Large intestine (tissue), 3 donors: ENCODE results near the gene CSGALNACT2. TPM values are rescaled to one million over a fixed set of nuclear protein-coding genes. Genes with fewer than 3 reads are reported as not detected.
"Not testable (repeated sequence)": the region's sequence is repeated elsewhere in the genome, so short reads cannot be mapped to it uniquely, and the experiment has no call there.

Experiments used
- DNase-seq, 2 donors: peaks; one replicate each; pipeline versions ENCODE4 v3.0.0 to v3.0.0-alpha.2; 2013
- H3K27ac ChIP-seq: one replicate; pipeline ENCODE4 v1.5.1; 2013; ENCODE audit warnings: low read length
- H3K27me3 ChIP-seq: 2 replicates; pipeline ENCODE4 v1.6.1; 2013; ENCODE audit warnings: low read length; ENCODE audit not compliant: control insufficient read depth, insufficient read depth
- H3K36me3 ChIP-seq: 2 replicates; pipeline ENCODE4 v1.6.1; 2013; ENCODE audit warnings: low read length; ENCODE audit not compliant: control insufficient read depth, insufficient read depth
- H3K4me1 ChIP-seq: one replicate; pipeline ENCODE4 v1.6.1; 2013; ENCODE audit warnings: low read length; ENCODE audit not compliant: control insufficient read depth, insufficient read depth
- H3K4me3 ChIP-seq: one replicate; pipeline ENCODE4 v1.5.1; 2013; ENCODE audit warnings: low read length
- H3K9me3 ChIP-seq: one replicate; pipeline ENCODE4 v1.6.1; 2013; ENCODE audit warnings: mild to moderate bottlenecking, low read depth, low read length, moderate library complexity; ENCODE audit not compliant: control insufficient read depth
- WGBS: methylation state at CpG from one replicate; pipeline ENCODE4 v1.1.5; 2013; ENCODE audit warnings: low lambda C conversion rate; ENCODE audit not compliant: insufficient coverage; 5-methylcytosine and 5-hydroxymethylcytosine counted together
- polyA plus RNA-seq: library from polyadenylated mRNA; unstranded; fragments of 120-200 nt; gene quantifications from one replicate; pipeline ENCODE4 v1.2.1, GENCODE V29; 2013

CSGALNACT2 gene
- polyA plus RNA-seq, 1 donor = 18.2 TPM

DNA sequence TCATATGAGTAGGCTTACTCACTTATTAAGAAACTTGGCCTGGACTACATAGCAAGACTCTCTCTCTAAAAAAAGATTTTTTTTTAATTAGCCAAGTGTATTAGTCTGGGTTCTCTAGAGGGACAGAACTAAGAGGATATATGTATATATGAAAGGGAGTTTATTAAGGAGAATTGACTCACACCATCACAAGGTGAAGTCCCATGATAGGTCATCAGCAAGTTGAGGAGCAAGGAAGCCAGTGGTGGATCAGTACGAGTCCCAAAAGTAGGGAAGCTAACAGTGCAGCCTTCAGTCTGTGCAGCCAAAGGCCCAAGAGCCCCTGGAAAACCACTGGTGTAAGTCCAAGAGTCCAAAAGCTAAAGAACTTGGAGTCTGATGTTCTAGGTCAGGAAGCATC, 7.7 kb downstream of the CSGALNACT2 start:
- not testable (repeated sequence) for H3K4me3 ChIP-seq, H3K27ac ChIP-seq, H3K36me3 ChIP-seq, H3K9me3 ChIP-seq, H3K27me3 ChIP-seq, H3K4me1 ChIP-seq, DNase-seq
- WGBS = no CpG with 5 or more reads among the region's 1 CpG

- Histone ChIP-seq H3K36me3 (no peaks in the 10 kb centered on the region), H3K4me1 (no peaks in the 10 kb centered on the region), H3K27me3 (no peaks in the 10 kb centered on the region), H3K27ac (no peak overlapping the region), H3K4me3 (no peak overlapping the region), H3K9me3 (no peaks in the 10 kb centered on the region)
- WGBS = no CpG with 5 or more reads among the region's 2 CpGs
- no peak for DNase-seq
Observed at GRCh38 chr10:43151371-43151770, 13.1 kb downstream of the CSGALNACT2 start.

DNA sequence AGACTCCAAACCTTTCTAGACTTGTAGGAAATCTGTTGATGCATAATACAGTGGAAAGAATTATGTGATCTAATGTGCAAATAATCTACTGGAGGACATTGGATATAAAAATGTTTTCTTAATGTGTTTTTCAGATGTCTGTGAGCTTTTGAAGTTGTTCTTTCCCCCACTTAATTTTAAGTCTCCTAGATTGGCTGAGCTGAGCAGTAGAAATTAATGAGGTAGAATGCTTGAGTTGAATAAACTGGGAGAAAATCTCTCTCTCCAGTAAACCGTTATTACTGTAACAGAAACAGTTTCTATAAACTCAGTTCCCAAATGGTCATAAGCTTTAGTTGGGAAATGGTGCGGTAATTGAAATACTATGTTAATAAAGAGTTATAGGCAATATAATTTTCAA, 15.7 kb downstream of the CSGALNACT2 start:
- Histone ChIP-seq H3K27me3 (no peaks in the 10 kb centered on the region), H3K36me3 (no peaks in the 10 kb centered on the region), H3K9me3 (no peaks in the 10 kb centered on the region), H3K4me1 (no peaks in the 10 kb centered on the region), H3K4me3 (no peak overlapping the region), H3K27ac (no peak overlapping the region)
- DNase-seq = no peak
- WGBS = no CpG with 5 or more reads among the region's 2 CpGs

- Histone ChIP-seq H3K27me3 (no peaks in the 10 kb centered on the region), H3K4me3 (no peak overlapping the region), H3K9me3 (no peaks in the 10 kb centered on the region), H3K4me1 (no peaks in the 10 kb centered on the region), H3K27ac (no peak overlapping the region), H3K36me3 (no peaks in the 10 kb centered on the region)
- no peak for DNase-seq
- WGBS = 92% methylated on average over 2 of the region's 2 CpGs
Observed at GRCh38 chr10:43155221-43155620, 17.0 kb downstream of the CSGALNACT2 start.

- H3K27ac ChIP-seq = no peak overlapping the region
- no peaks in the 10 kb centered on the region for H3K36me3 ChIP-seq
- no peaks in the 10 kb centered on the region for H3K27me3 ChIP-seq
- H3K4me3 ChIP-seq = no peak overlapping the region
- 92% methylated on average over 1 of the region's 1 CpG for WGBS
- no peaks in the 10 kb centered on the region for H3K4me1 ChIP-seq
- H3K9me3 ChIP-seq = no peaks in the 10 kb centered on the region
- DNase-seq = no peak
Observed at GRCh38 chr10:43155741-43156140, 17.5 kb downstream of the CSGALNACT2 start.

DNA sequence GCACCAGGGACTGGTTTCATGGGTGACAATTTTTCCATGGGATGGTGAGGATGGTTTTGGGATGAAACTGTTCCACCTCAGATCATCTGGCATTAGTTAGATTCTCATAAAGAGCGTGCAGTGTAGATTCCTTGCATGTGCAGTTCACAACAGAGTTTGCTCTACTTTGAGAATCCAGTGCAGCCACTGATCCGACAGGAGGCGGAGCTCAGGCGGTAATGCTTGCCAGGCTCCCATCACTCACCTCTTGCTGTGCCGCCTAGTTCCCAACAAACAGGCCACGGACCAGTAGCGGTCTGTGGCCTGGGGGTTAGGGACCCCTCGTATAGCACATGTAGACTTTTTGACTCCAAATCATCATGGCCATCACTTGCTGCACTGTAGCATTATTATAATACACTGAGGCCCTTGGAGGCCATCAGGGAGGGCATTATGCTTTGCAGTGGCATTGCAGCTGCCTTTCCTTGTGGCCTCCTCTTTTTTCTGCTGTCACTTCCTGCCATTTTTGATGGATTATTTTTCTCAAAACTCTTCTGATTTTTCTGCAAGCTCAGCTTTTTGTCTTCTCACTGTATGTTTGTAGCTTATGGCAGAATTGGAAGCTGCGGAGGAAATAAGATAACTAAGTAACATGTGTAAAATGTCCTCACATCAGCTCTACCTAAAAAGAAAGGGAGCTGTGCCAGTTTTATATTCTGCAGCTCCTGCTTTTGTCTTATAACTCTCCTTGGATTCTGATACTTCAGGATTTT, 18.5 kb downstream of the CSGALNACT2 start:
- no CpG with 5 or more reads among the region's 9 CpGs for WGBS
- H3K27ac ChIP-seq = no peak overlapping the region
- H3K4me1 ChIP-seq = no peaks in the 10 kb centered on the region
- peaks cover 4% of the 10 kb centered on the region for H3K36me3 ChIP-seq
- DNase-seq = no peak
- no peaks in the 10 kb centered on the region for H3K9me3 ChIP-seq
- H3K4me3 ChIP-seq = no peak overlapping the region
- H3K27me3 ChIP-seq = no peaks in the 10 kb centered on the region

DNA sequence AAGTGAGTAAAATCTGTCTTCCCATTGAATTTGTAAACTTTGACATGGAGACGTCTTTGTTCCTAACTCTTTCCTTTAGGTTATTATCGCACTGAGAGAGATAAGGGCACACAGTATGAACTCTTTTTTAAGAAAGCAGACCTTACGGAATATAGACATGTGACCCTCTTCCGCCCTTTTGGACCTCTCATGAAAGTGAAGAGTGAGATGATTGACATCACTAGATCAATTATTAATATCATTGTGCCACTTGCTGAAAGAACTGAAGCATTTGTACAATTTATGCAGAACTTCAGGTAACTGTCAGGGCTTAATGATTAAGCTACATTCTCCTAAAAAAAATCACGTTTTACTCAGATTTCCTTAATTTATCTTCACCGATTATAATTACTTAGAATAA, 20.4 kb downstream of the CSGALNACT2 start:
- H3K27ac ChIP-seq = no peak overlapping the region
- H3K4me3 ChIP-seq = no peak overlapping the region
- H3K4me1 ChIP-seq = no peaks in the 10 kb centered on the region
- H3K9me3 ChIP-seq = no peaks in the 10 kb centered on the region
- DNase-seq = peak in 1 of 2 donors; percentile 58
- peaks cover 16% of the 10 kb centered on the region for H3K36me3 ChIP-seq
- H3K27me3 ChIP-seq = no peaks in the 10 kb centered on the region
- 64% methylated on average over 2 of the region's 6 CpGs for WGBS

DNA sequence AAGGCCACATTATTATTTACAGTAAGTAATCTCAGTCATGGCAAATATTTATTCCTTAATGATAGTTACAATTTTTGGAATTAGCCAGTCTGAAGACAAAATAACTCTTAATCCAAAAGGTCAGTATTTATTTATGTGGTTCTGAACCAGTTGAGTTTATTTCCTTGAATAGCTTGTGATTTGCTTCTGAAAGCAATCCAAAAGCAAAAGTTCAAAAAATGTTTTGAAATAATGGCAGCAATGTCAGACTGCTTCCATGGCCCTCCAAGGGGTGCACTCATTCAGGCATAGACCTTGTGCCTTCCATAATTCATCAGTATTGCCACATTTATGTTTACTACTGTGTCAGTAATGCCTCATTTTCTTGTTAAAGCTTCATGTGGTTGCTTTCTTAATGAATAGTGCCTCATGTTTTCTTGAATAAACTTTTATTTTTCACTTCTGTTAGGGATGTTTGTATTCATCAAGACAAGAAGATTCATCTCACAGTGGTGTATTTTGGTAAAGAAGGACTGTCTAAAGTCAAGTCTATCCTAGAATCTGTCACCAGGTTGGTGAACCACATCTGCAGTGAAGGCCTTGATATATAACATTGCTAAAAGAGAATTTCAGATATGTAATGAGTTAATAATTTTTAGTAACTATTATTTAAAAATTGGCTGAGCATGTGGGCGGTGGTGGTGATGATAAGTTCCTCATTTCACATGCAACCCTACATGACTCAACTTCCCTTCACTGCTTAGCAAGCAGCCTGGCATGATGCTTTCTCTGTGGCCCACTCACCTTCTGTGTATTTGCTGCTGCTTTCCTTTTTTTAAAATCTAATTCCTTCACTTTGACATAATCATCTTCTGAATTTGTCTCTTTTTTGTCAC, 22.0 kb downstream of the CSGALNACT2 start:
- WGBS = no CpG with 5 or more reads among the region's 1 CpG

DNA sequence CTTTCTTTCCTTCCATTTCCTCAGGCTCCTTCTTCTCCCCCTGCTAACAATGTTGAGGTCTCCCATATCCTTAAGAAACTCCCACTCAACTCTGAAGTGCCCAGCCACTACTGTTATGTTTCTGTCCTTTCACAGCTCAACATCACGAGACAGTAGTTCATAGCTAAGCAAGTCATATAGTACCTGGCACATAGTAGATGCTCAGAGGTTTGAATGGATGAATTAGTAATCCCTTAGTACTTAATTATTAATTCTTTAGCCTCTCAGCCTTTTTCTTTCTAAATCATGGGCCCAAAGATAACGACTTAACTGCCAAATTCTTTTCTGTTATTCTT, 22.6 kb downstream of the CSGALNACT2 start:
- no peaks in the 10 kb centered on the region for H3K27me3 ChIP-seq
- peaks cover 16% of the 10 kb centered on the region for H3K36me3 ChIP-seq
- no peak overlapping the region for H3K4me3 ChIP-seq
- no peaks in the 10 kb centered on the region for H3K4me1 ChIP-seq
- no peak for DNase-seq
- no peaks in the 10 kb centered on the region for H3K9me3 ChIP-seq
- WGBS = 100% methylated on average over 1 of the region's 2 CpGs
- H3K27ac ChIP-seq = no peak overlapping the region

More for the DNA sequence above, 22.0 kb downstream of the CSGALNACT2 start:
- peaks cover 16% of the 10 kb centered on the region for H3K36me3 ChIP-seq
- H3K4me3 ChIP-seq = no peak overlapping the region
- no peak for DNase-seq
- no peak overlapping the region for H3K27ac ChIP-seq
- no peaks in the 10 kb centered on the region for H3K27me3 ChIP-seq
- no peaks in the 10 kb centered on the region for H3K9me3 ChIP-seq
- H3K4me1 ChIP-seq = no peaks in the 10 kb centered on the region

DNA sequence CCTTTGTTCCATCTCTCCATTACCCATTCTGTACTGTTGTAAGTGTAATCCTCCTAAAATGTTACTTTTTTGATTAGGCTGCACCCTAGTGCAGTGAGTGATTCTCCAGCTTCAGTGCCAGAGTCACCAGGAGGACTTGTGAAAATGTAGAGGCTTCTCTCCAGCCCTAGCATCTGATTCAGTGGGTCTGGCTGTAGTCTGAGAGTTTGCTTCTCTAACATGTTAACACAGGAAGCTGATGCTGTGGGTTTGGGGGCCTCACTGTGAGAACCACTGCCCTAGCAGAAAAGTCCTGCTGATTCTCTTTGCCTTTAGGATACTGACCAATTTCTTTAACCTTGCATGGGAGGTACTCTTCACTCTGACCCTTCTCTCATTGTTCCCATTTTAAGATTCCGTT, 24.4 kb downstream of the CSGALNACT2 start:
- WGBS = 100% methylated on average over 1 of the region's 1 CpG
- no peaks in the 10 kb centered on the region for H3K9me3 ChIP-seq
- H3K36me3 ChIP-seq = peaks cover 16% of the 10 kb centered on the region
- no peak for DNase-seq
- H3K27ac ChIP-seq = no peak overlapping the region
- no peaks in the 10 kb centered on the region for H3K4me1 ChIP-seq
- H3K4me3 ChIP-seq = no peak overlapping the region
- no peaks in the 10 kb centered on the region for H3K27me3 ChIP-seq
